T-helper 2 cell (primary cell): ENCODE data around the gene MACROD2.

Source experiments
- DNase-seq, 5 experiments: peaks; one replicate each; pipeline versions ENCODE4 v3.0.0 to v3.0.0-alpha.2; 2012 to 2022

Gene MACROD2

DNA sequence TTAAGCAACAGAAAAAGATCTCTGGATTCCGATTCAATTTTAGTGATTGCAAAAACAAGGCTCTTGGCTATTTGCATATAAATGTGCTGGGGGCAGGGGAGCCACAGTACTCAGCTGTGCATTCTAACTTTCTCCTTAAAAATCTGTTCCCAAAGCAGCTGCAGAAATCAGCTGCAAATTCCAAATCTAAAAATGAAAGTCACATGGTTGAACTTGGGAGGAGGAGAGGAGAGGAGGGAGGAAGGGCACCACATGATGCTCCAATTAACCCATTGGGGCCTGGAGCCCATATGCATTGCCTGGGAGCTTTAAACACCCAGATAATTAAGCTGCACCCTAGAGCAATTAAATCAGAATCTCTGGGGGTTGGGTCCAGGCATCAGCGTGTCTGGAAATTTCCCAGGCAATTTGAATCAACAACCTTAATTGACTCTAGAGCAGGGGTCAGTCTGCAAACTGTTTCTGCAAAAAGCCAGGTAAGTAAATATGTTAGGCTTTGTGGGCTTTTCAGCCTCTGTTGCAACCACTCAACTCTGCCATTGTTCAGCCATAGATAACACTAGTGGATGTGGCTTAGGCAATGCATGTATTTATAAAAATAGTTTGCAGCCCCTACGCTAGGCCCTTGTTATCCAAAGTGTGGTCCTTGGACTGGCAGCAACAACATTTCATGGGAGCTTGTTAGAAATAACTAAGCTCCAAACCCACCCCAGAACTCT lies 2069.8 kb downstream of the MACROD2 start:
- DNase-seq, result no peak

DNA sequence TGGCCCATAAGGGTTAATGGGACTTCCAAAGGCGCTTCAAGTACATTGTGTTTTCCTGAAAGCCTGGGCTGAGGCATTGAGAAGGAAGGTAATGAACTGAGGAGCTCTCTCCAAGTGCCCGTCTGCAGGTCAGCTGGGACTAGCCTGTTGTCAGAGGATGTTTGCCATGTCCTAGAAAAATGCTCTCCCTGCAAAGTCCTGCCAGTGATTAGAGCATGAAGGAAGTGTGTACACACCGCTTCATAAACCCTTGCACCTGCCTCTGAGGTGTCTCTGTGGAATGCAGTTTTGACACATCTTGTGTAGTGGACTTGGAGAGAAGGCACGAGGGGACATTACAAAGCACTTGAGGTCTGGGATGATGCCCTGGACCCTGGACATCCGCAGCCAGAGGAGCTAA lies 2071.3 kb downstream of the MACROD2 start:
- DNase-seq, result no peak

DNA sequence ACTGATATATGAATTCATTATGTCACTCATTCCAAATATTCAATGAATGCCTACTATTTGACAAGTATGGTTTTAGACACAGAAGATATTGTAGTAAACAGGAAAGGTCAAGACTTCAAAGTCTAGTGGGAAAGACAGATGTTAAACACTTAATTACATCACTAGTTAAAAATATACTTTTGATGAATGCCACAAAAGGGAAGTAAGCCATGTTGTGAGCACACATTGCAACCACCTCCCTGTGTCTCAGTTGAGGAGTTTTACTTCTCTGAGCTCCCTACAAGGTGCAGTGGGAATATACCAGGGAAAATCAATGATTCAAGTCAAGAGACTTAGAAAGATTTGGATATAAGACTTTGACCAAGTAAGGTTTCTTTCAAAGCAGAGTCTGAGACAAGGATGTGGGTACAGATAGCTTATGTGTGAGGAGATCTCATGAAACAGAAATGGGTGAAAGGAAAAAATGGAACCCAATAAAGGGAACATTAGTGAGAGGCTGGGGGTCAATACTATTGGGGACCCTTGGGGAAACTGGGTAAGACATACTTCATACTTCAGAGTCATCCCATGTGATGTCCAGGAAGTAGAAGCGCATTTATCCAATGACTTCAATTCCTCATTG lies 2074.2 kb downstream of the MACROD2 start:
- no peak for DNase-seq

DNA sequence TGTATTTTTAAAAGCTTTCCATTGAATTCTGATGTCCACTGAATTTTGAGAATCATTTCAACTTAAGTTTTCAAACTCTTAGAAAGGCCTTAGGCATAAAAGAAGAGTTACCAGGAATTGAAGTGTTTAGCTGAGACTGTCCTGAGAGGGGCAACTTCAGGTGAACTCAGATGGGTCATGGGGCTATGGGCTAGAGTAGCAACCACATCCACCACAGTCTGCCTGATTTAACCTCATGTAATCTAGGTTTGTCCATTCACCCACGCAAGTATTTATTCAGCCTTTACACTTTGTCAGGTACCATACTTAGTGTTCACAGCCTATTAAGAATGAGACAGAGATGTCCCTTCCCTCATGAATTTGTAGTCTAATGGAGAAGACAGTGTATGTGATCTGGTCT lies 2076.9 kb downstream of the MACROD2 start:
- no peak for DNase-seq

DNA sequence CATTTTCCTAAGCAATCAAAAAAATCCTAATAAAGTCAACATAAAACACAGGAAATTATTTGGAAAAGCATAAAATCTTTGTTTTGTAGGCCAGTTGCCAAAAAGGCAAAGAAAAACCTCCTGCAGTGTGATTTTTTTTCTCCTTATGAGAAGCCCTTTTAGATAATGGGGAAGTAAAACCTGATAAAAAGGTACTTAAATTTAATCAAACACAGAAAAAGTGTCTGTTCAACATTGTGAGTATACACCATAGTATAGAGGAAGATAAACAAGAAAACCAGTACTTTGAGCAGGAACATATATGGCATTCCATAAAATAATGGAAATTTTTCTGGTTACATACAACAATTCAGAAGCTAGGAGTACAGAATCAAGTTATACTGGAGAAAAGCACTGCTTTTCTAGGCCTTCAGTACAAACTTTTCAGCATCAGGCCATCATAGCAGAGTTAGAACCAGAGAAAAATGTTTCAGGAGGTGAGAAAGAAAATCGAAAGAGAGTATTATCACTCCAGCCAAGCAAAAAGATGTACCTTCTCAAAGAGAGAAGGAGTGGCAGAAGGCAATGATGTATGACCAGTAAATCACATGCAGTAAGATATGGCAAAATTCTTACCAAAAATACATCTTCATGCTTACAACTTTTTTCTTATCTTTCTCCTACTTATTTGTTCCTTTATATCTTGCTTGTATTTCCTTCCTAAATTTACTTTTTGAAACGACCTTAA lies 2083.0 kb downstream of the MACROD2 start:
- no peak for DNase-seq

DNA sequence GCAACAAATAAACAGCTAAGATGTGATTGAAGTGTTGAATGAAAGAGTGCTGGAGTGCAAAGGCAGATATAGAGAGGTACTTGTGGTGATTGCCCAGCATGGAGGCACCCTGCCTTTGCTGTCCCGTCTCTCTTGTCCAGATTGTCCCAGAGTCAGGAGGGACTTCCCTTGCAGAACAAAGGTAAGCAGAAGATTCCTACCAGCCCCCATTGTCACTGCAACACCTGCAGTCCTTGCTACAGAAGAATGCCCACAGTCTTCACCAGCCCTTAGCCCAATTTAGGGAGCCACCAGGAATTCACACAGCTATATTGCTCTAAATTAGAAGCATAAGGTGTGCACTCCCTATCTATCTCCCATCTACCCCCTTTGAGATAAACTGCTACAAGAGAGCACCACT lies 2086.1 kb downstream of the MACROD2 start:
- DNase-seq, result no peak

DNA sequence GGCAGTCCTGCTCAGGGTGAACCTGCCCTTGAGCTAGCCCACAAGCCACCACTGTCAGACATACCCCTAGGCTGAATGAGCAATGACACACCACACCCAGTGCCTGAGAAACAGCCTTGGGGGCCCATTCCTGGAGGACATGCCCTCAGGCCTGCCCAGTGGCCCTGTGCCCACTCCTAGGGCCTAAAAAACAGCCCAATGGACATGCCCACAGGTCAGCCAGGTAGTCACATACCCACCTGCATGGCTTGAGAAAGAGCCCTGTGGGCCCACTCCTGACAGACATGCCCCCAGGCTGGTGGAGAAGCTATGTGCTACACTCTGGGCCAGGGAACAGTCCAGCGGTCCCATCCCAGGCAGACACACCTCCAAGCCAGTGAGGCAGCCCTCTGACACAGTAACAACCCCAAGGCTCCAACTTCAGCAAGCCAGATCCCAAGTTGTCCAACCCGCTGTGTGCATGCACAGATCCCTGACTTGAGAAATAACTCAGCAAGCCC lies 2086.8 kb downstream of the MACROD2 start:
- DNase-seq, result no peak

DNA sequence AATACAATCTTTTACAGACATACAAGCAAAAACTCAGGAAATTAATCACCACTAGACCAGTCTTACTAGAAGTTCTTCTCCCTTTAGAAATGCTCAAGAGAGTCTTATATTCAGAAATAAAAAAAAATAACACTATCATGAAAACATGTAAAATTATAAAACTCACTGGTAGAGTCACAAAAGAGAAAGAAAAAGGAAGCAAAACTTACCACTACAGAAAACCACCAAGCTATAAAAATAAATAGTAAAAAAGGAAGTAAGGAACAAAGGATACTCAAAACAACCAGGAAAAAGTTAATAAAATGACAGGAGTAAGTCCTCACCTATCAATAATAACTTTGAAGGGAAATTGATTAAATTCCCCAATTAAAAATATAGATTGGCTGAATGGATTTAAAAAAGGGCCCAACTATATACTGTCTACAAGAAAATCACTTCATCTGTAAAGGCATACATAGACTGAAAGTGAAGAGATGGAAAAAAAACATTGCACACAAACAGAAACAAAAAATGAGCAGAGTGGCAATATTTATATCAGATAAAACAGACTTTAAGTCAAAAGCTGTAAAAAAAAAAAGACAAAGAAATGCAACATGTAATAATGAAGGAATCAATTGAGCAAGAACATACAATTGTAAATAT lies 2088.4 kb downstream of the MACROD2 start:
- no peak for DNase-seq

DNA sequence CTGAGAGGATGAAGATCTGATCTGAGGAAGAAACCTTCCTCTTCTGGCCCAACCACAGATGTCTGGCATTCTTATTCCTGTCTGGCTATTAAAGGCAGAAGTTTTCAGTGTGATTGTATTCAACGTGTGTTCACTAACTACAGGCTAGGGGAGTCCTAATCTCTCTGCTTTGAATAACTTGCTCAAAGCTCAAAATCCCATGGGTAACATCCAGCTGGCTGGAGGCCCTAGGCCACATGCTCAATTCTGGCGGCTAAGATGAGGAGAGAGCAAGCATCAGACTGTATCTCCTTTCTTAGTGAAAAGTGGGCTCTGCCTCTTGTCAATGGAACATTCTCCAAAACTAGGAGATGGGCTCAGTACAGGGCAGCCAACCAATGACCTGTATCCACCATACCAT lies 2099.9 kb downstream of the MACROD2 start:
- no peak for DNase-seq

DNA sequence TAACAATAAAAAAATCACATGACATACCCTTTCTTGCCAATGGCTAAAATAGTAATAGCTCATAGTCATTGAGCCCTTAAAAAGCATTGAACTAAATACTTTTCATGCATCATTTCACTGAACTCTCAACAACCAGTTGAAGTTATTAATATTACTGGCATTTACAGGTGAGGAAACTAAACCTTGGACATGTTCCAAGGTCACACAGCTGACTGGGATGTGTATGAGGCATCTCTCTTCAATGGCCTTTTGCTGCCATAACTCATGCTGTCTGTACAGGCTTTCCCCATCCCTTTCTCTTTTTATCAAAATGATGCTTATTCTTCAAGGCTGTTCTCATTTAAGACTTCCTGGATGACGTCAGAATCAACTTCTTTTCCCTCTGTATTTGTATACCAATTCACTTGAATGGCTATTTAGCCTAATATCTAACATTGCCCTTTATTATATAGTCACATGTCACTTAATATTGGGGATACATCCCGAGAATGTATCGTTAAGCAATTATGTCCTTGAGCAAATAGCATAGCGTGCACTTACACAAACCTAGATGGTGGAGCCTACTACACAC lies 2101.5 kb downstream of the MACROD2 start:
- DNase-seq, result no peak

DNA sequence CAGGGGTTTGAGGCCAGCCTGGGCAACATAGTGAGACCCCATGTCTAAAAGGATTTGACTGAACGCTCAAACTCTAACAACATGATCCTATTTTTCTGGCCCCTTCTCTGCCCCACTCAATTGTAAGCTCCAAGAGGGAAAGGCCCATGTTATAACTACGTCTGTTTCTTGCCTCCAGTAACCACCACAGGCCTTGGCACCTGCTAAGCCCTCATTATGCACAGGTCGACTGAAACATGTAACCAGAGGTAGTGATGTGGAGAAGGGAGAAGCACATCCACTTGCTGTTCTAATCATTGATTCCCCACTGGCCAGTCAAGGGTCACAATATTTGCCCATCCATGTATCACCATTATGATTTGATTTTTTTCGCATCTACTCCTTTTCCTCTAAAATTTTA lies 2102.5 kb downstream of the MACROD2 start:
- no peak for DNase-seq

DNA sequence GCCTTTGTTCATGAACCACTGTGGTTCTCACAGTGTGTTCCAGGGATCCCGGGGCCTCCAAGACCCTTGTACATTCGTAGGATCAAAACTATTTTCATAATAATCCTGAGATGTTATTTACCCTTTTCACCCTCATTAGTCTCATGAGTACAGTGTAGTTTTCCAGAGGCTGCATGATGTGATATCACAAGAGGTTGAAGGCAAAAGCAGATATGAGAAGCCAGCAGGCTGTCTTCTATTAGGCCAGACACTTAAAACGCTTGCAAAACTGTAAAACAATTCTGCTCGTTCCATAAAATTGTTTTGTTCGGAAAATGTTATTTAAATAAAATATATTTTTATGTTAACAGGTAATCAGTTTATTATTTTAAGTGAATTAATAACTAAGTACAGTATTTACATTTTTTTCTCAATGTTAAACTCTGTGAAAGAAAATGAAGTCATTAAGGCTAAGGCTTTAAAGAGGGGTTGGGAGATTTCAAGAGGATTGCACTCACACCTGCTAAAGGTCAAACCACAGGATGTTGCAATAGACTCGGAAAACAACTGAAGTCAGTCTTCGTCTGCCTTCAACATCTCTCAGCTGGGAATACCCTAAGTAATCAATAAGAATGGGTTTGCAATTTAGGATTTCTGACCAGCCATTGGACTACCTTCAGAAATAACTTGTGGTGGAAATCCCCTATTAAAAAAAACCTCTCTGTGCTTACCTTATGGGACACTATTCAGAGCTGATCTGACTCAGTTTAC lies 2103.7 kb downstream of the MACROD2 start:
- no peak for DNase-seq

DNA sequence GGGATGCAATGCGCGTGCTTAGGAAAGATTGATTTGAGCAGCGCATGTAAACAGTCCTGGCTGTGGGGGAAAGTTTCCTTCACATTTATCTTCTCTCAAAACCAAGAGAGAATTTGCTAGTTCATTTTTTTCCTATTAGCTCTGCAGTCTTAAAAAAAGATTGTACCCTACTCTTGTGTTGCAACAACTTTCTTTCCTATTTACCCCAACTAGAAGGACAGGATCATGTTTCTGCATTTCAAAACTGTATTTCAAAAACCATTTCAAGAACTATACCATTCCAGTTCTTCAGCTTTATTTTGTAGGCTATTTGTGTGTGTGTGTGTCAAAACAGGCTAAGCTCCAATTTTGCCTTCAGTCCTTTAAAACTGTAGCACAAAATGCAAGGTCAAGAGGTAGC lies 2104.8 kb downstream of the MACROD2 start:
- no peak for DNase-seq

DNA sequence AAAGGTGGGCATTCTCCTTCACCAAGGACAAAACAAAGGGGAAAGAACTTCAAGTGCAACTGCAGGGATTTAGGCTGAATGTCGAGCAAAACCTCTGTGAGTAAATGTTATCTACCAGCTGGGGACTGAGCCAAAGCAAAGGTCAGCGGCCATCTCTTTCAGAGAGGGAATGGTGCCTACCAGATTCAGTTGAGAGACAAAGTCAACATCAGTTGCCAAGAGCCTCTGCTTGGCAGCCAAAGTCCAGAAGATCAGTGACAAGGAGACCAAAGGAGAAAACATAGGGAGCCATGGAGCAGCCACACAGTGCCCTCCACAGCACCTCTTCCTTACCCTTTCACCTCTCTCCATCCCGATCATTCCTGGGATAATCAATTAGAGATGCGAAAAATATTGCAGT lies 2105.5 kb downstream of the MACROD2 start:
- DNase-seq, result no peak
